Body of pancreas (tissue), 4 donors: ENCODE results near the gene C2CD5.

Experiments used
- POLR2A ChIP-seq, 3 donors: fragments of 450-650 bp; IDR thresholded peaks; one replicate each; pipeline ENCODE4 v1.6.1; 2016; ENCODE audit warnings: antibody characterized with exemption in 3 of 3, mild to moderate bottlenecking in 2 of 3
- TF ChIP-seq, protein P1 (sequence below), 7 experiments: fragments of 450-650 bp in 4 of 7; fragments of 200-600 bp in 3 of 7; sonication (generic) in 3 of 7; IDR thresholded peaks; one replicate each; pipeline ENCODE4 v1.5.1; 2016 to 2019; ENCODE audit warnings: antibody characterized with exemption in 7 of 7

DNA sequence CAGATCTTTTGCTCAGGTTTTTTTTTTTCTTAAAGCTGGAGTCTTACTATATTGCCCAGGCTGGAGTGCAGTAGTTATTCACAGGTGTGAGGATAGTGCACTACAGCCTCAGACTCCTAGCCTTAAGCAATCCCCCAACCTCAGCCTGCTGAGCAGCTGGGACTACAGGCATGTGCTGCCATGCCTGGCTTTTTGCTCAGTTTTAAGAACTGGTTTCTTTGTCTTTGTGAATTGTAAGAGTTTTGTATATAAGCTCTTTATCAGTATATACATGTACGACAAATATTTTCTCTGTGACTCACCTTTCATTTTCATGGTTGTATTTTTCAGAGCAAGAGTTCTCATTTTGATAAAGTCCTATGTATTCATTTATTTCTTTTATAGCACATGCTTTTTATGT, 33.3 kb upstream of the C2CD5 start:
- TF ChIP-seq, protein P1, sequence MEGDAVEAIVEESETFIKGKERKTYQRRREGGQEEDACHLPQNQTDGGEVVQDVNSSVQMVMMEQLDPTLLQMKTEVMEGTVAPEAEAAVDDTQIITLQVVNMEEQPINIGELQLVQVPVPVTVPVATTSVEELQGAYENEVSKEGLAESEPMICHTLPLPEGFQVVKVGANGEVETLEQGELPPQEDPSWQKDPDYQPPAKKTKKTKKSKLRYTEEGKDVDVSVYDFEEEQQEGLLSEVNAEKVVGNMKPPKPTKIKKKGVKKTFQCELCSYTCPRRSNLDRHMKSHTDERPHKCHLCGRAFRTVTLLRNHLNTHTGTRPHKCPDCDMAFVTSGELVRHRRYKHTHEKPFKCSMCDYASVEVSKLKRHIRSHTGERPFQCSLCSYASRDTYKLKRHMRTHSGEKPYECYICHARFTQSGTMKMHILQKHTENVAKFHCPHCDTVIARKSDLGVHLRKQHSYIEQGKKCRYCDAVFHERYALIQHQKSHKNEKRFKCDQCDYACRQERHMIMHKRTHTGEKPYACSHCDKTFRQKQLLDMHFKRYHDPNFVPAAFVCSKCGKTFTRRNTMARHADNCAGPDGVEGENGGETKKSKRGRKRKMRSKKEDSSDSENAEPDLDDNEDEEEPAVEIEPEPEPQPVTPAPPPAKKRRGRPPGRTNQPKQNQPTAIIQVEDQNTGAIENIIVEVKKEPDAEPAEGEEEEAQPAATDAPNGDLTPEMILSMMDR (IDR thresholded peaks at IDR 0.05), result no peak
- TF ChIP-seq POLR2A (IDR thresholded peaks at IDR 0.05), result no peak
